ENCODE results near the gene OR4D10.
"Not testable (repeated sequence)": the region's sequence is repeated elsewhere in the genome, so short reads cannot be mapped to it uniquely, and the experiment has no call there.

OR4D10 gene

DNA sequence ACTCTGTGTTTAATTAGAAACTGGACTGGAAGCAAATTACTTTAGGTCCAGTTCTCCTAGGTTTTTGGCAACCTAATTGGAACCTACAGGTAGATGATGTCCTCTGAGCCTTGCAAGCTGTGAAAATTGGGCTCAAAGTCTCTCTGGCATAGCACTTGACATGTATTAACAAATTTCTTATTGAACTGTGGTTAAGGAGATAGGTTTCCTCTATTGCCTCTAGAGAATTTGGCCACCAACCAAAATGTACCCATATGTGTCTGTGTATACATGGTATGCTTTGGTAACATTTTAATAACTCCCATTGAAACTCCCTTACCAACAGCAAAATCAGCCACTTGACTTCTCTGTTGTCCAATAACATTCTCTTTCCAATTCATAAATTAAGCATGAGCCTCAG lies at the start of gene OR4D10:
Gene OR4D10 (plus strand): TSS at position 301 of the 400 bp plus-strand sequence. CDS start 4,115 bp downstream, outside the sequence.
- DNase-seq: no peak

DNA sequence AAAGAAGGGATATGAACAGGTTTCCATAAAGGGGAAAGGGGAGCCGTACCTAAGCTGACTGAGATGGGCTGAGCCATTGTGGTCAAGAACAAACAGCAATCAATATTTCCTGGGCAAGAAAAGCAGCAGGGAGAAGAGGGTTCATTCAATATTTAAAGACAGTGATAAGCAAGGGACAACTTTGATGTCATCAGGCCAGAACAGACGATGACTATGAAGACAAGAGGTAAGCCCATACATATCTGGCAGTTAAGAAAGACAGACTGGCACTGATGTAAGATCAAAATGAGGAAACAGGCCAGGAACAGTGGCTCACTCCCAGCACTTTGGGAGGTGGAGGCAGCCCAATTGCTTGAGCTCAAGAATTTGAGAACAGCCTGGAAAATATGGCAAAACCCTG lies 49.3 kb upstream of the OR4D10 start:
- no peak for DNase-seq

DNA sequence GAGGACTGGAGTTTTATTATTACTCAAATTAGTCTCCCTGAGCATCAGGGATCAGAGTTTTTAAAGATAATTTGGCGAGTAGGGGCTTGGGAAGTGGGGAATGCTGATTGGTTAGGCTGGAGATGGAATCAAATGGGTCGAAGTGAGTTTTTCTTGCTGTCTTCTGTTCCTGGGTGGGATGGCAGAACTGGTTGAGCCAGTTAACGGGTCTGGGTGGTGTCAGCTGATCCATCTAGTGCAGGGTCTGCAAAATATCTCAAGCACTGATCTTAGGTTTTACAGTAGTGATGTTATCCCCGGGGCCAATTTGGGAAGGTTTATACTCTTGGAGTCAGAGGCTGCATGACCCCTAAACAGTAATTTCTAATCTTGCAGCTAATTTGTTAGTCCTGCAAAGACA lies 48.0 kb upstream of the OR4D10 start:
- DNase-seq: no peak

DNA sequence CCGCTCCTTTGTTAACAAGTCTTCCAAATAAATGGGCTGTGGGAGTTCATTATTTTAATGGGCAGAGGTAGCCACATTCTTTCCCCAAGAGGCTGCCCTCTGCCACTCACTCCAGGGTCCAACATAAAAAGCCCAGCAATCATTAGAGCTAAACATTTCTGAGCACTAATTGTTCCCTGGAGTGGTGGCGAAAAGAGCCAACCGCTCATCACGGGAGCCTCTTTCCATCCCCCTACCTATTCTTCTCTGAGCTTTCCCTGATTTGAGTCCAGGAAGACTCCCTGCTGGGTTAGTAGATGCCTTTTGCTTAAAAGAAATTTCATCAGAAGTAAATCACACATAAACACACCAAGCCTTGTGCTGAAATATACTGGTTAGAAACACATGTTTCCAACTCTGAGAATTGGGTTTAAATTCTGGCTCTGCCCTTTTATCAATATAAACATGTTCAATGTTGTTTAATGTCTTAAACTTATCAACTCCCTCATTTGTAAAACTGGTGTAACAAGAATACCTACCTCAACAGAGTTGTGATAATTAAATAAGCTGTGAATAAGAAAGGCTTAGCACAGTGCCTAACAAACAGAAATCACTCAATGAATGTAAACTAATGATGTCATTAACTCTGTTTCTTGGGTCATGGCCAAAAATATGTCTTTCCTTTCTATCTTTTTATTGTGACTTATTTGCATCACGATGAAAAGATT lies 46.6 kb upstream of the OR4D10 start, which contains the start of gene OR5A2:
Gene OR5A2 (minus strand): TSS at position 53 of the 707 bp plus-strand sequence. CDS start 3,460 bp downstream, outside the sequence.
- no peak for DNase-seq

DNA sequence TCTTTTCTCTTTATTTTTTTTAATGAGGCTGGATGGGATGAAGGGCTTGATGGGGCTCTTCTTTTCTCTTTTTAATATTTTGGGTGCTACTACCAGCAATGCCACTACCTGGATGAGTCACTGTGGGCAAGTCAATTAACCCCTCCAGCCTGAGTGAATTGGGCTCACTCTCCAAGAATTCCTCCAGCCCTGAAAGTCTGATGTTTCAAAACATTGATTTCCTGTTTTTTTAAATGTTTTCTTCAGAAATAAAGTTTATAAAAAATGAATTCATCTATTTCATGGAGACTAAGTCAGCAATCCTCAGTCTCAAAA lies 46.1 kb upstream of the OR4D10 start:
- DNase-seq: no peak

DNA sequence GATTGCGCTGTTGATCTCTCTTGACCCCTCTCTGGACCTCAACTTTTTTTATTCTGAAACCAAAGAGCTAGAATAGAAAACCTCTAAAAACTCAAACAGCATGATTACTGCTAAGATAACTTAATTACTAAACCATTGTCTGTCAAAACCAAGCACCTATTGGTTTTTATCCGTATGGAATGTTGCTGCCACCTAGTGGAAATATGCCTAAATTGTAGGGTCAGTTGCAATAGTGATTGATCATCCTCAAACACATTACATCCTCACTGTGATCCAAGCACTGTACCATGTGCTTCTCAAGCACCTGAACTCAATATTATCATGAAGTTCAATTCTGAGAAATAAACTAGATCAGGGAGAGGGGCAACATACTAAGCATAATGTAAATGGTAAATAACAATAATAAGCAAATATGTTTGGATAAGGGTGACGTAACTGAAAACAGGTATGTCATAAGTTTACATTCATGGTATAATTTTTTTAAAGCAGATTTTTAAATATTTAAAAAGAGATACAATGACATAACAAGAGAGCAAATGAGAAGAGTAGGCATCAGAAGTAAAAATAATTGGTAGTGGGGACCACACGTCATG lies 43.1 kb upstream of the OR4D10 start:
- DNase-seq: no peak

DNA sequence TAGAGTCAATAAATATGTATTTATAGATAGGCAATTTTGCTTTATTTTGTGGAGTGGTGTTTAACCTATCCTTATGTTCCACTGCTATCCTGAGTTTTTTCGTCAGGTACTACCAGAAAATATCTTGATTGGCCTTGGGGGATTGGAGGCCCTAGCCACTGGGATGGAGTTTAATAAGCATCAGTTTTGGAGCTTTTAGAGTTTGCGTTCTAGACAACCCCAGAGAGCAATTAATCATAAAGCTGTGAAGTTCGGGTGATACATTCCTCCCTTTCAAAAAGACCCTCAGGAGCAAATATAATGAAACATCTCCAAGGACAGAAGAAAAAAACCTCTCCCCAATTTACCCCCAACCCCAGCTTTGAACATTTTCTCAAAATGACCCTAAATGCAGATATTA lies 36.9 kb upstream of the OR4D10 start, which contains the start of gene OR5A1:
Gene OR5A1 (plus strand): TSS at position 301 of the 400 bp plus-strand sequence. CDS start 6,700 bp downstream, outside the sequence.
- no peak for DNase-seq

DNA sequence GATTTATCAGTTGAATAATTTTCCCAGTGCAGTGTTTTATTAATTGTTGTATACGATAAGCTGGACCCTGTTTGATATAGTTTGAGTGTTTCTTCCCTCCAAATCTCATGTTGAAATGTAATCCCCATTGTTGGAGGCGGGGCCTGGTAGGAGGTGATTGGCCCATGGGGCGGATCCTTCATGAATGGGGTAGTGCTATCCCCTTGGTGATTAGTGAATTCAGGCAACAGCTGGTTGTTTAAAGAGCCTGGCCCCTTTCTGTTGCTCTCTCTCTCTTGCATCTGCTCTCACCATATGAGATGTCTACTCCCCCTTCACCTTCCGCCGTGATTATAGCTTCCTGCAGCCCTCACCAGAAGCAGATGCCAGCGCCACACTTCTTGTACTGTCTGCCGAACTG lies 35.3 kb upstream of the OR4D10 start:
- no peak for DNase-seq

DNA sequence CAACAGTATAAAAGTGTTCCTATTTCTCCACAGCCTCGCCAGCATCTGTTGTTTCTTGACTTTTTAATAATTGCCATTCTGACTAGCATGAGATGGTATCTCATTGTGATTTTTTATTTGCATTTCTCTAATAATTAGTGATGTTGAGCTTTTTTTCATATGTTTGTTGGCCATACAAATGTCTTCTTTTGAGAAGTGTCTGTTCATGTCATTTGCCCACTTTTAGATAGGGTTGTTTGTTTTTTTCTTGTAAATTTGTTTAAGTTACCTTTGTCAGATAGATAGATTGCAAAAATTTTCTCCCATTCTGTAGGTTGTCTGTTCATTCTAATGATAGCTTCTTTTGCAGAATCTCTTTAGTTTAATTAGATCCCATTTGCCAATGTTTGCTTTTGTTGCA lies 27.5 kb upstream of the OR4D10 start:
- not testable (repeated sequence) for DNase-seq

DNA sequence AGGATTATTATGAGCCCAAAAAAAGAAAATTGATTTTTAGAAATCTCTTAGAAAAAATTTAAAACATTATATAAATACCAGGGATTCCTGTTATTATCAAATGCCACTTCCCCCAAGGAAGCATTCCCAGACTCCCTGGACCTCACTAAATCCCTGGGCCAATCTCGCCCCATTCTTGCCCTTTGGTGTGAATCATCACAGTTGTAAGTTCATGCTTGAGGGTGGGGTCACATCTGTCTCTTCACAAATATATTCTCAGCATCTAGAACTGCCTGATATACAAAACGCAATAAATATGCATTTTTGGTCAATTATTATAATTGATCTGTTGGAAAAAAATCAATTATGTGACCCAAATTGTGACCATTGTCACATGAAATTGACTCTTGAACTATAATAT lies 24.6 kb upstream of the OR4D10 start:
- no peak for DNase-seq

DNA sequence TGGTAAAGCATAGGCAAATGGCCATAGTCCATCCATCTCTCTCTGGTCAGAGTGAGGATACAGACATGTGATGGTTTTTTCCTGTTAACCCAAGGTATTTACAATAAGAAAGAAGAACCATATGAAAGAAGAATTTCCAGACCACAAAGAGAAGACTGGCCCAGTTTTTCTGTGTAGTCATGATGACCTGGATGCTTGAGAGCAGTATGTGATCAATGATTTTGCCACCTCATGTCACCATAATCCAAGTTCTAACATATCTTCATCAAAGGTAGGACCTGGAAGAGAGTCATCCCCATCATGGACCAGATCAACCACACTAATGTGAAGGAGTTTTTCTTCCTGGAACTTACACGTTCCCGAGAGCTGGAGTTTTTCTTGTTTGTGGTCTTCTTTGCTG lies 16.5 kb upstream of the OR4D10 start, which contains the start of gene OR4D6:
Gene OR4D6 (plus strand): TSS at position 301 of the 400 bp plus-strand sequence. CDS start 0 bp downstream, at position 301.
- no peak for DNase-seq

DNA sequence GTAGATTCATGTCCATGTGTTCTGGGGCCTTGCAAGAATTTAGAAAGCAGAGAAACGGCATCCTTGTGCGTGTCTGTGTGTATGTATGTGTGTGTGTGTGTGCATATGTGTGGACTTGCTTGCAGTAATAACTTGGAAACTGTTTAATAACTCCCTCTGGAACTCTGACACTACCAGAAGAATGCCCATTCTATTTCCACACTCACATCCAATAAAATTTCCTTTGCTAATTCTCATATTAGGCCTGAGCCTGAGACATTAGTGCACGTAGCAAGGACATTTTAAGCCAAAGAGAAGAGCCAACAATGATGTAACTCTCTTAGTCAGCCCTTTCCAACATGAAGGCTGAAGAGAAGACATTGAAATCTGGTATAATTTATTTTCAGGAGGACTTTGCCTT lies 13.2 kb upstream of the OR4D10 start:
- DNase-seq: no peak

DNA sequence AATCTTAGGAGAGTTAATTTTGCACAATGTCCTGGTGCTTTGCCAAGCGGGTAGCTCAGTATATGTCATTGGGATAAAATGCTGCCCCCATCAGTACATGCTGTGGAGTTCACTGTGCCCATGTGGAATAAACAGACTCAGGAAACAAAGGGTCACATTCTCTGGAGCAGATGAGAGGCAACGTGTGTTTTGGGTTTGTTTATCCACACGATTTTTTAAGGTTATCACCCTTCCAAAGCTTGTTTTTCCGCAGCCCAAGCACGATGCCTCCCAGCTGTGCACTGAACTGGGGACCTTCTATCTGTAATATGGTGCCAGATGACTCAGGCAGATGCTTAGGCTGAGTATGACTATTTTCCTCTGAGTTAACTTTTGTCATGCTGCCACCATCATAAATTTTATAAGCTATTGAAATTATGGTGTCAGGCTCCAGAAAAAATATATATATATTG lies 9.9 kb upstream of the OR4D10 start:
- no peak for DNase-seq

DNA sequence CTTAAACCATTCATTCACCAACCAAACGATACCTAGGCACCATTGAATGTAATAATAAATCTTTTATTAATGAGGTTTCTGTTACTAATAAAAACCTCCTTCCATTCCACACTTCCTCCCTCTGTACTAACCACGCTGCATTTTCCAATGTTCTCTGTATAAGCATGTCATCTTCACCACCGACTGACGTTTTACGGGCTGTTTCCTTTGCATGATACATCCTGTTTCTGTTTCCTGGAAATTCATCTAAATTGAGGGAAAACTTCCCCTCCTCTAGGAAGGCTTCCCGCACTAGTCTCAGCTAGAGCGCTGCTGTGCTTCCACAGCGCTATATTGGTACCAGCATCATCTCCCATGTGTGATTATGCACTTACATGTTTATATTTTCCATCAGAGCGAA lies 2.1 kb downstream of the OR4D10 start:
- DNase-seq: no peak

DNA sequence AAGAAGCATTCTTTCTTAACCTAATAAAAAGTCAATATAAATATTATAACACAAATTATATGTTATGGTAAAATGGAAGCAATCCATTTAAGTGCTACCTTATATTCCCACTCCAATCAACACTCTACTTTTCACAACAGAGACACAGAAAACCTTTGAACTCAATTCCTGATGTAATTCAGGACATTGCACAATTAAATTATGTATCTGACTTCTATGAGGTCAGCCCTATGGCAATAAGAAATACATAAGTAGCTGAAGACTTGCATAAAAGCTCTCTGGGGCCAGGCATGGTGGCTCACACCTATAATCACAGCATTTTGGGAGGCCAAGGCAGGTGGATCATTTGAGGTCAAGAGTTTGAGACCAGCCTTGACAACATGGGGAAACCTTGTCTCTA lies 6.8 kb downstream of the OR4D10 start:
- DNase-seq: no peak

DNA sequence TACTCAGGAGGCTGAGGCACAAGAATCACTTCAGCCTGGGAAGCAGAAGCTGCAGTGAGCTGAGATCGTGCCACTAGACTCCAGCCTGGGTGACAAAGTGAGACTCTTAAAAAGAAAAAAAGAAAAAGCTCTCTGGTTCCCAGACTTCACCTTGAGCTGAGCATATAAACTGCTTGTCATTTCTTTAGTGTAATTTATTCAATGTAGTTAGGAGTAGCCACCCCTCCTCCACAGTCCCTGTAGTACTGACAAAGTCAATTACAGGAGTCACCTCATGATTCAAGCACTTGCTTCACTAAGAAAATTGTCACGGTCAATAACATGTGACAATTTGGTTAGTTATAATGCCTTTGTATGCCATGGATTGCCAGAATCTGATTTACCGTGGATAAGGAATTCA lies 7.2 kb downstream of the OR4D10 start:
- no peak for DNase-seq

DNA sequence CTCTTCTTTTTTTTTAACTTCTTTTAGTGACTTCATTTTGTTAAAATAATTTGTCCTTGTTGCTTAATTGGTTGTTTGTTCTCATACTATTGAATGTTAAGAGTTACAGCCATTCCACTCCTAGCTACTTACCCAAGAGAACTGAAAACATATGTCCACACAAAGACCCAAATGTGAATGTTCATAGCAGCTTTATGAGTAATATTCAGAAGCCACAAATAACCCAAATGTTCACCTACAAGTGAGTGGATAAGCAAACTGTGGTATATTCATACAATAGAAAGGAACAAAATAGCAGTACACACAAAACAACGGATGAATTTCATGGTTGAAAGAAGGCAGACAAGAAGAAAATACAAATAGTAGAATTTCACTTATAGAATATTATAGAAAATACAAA lies 28.8 kb downstream of the OR4D10 start:
- DNase-seq: no peak

DNA sequence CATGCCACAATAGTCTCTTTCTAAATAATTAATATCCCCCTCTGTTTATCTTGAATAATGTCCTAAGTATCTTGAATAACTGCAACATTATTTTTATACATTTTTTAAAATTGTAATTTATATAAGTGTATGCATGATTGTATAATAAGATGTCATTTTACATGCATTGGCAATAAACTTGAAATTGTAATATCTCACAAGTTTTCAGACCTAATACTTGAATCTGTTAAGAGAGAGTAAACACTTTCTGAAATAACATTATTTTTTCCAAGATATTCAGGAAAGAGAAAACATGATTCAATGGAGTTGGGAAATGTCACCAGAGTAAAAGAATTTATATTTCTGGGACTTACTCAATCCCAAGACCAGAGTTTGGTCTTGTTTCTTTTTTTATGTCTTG lies 30.2 kb downstream of the OR4D10 start, which contains the start of gene OR4D11:
Gene OR4D11 (plus strand): TSS at position 301 of the 400 bp plus-strand sequence. CDS start 0 bp downstream, at position 301.
- DNase-seq: no peak

DNA sequence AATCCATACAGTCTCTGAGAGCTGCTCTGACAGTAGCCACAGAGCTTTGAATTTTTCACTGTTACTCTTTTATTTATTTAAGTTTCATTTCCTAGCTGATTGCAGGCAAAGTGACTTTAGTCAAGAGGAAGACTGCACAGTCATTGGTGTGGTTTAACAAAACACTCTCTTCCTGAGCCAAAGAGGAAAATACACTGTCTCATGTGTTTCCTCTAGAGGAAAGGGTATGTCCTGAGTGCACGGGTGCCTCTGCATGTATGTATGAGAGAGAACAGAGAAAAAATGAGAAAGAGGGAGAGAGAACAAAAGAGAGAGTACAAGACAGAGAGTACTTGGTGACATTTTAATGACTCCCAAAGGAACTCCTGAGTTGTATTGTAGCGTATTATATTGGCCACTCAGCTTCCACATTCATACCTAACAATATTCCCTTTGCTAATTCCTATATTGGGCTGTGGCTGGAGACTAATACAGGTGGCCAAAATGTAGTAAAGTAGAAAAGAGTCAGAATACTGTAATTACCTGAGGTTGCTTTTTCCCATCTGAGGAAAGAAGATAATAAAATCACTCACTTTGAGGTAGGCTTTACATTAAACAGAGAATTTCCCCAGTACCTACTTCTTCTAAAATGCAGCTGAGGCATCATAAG lies 38.0 kb downstream of the OR4D10 start, which contains the start of gene OR4D9:
Gene OR4D9 (plus strand): TSS at position 599 of the 649 bp plus-strand sequence. CDS start 3,374 bp downstream, outside the sequence.
- DNase-seq: no peak

DNA sequence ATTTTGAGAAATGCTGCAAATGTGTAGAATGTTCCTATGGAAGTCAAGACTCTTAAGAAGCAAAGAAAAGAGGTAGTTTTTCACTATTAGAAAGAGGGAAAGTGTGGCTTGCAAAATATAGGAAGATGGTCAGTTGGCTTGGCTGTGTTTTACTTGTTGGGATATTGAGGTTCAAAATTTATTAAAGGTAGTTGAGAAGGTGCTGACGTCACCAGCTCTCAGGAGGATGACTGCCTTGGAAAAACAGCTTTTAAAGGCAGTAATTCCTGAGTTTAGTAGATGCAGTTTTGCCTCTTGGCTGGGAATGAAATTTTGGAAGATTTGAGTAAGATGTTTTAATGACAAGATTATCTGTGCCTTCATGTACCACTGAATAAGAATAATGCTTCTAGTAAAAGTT lies 38.6 kb downstream of the OR4D10 start:
- DNase-seq: no peak

DNA sequence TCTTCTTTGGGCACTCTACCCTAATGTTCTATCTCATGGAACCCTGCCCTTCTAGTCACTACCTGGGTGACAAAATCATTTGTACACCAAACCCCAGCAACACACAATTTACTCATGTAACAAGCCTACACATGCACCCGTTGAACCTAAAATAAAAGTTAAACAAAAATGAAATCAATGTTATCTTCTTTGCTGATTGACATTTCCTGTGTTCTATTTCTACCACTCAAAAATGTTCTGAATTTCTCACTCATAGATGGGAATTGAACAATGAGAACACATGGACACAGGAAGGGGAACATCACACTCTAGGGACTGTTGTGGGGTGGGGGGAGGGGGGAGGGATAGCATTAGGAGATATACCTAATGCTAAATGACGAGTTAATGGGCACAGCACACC lies 47.0 kb downstream of the OR4D10 start:
- DNase-seq: not testable (repeated sequence)

DNA sequence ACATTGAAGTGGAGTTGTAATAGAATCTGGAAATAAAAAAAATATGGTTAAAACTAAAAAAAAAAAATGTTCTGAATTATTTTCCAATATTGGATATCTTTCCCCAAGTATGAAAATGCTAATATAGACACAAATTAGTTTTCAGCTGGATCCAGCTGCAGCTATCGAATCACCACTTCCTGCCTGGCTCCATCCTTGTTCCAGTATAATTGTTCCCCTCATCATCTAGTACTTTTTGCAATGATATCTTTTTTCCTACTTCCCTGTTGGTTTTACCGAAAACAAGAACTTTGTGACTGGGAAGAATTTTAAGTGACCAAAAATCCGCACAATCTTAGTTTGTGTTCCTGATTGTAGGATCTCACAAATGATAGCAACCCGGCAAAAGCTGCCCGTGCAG lies 47.6 kb downstream of the OR4D10 start:
- no peak for DNase-seq

DNA sequence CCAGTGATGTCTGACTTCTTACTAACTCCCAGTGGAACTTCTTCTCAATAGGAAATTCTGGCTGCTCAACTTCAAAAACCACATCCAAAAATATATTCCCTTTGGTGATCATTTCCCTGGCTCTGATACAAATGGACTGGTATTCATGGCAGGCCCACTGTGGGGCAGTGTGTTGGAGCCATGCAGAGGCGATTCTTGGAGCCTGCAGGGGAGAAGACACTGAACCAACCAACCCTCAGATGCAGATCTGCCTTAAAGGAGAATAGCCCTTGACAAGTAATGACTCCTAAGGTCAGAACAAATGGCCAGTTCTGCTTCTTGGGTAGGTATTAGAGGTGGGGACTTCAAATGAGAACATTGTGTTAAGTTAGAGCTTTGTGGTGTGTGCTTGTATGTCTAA lies 50.4 kb downstream of the OR4D10 start:
- no peak for DNase-seq

DNA sequence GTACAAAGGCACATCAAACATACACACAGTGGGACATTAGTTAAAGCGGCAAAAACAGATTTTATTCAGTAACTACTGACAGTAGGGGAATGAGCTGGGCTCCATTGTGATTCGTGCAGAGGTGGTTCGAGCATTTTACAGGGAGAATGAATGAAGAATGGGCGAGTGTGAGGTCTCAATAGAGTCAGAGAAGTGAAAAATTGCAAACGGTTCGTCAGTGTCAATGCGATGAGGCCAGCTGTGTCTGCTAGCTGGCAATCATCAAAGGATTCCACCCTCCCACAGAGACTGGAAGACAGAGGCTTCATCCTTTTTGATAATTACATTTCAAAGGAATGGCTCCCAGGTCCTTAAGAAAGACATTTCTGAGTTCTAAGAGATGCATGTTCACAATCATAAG lies 55.6 kb downstream of the OR4D10 start:
- DNase-seq: no peak

Measured in activated CD8-positive, alpha-beta memory T cell treated with anti-CD3 and anti-CD28 coated beads for 24 hours (primary cell).